ENCODE results near the gene TES. TPM values are rescaled to one million over a fixed set of nuclear protein-coding genes. Genes with fewer than 3 reads are reported as not detected.

TES gene
- polyA plus RNA-seq, 1 experiment, result 93.2 TPM

- no peaks in the 10 kb centered on the region for H3K36me3 ChIP-seq (ENCODE audit: control insufficient read depth, insufficient read depth, low read length)
- TF ChIP-seq CTCF (IDR thresholded peaks at IDR 0.05; ENCODE audit: insufficient read depth, low read depth, low read length), result no peak
- ChIA-PET CTCF (interaction anchor here (0.8 to 6.1 kb wide), 17 partner anchors 8 to 332 kb away, joined by 3 to 77 read pairs (median 6); partner anchors contain the start of gene CAV1), POLR2A (interaction anchor here (0.5 to 1.4 kb wide), 7 partner anchors 169 to 548 kb away, joined by 3 to 21 read pairs (median 7); no protein-coding TSS in a partner anchor)
- peak; percentile 37 for DNase-seq (ENCODE audit: low read depth)
- no peak overlapping the region for H3K4me3 ChIP-seq (ENCODE audit: low read depth, low read length)
- no peaks in the 10 kb centered on the region for H3K27me3 ChIP-seq (ENCODE audit: control insufficient read depth, insufficient read depth, low read length)
Measured at GRCh38 chr7:116259871-116260440, 49.6 kb downstream of the TES start.

DNA sequence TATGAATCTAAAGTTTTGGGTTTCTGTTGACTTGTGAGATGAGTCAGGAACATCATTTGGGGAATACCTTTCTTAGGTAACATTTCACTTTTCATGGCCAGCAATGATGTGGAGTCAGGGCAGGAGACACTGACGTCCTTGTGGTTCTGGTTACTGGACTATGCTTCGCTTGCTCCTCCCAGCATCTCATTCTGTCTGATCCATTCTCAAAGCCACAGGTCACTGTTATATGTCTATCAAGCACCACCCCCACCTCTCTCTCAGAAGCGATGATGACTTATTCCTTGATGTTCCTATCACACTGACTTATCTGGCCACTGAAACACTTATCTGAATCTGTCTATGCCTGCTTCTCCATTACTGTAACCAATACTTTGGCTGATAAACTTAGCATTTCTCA lies 51.6 kb downstream of the TES start:
- no peaks in the 10 kb centered on the region for H3K27me3 ChIP-seq (ENCODE audit: control insufficient read depth, insufficient read depth, low read length)
- no peaks in the 10 kb centered on the region for H3K36me3 ChIP-seq (ENCODE audit: control insufficient read depth, insufficient read depth, low read length)
- H3K4me3 ChIP-seq (ENCODE audit: low read depth, low read length), result no peak overlapping the region
- POLR2A ChIA-PET, result no interaction called here
- no peak for DNase-seq (ENCODE audit: low read depth)
- TF ChIP-seq CTCF (IDR thresholded peaks at IDR 0.05; ENCODE audit: insufficient read depth, low read depth, low read length), result no peak
- CTCF ChIA-PET, result interaction anchor here (5.5 kb wide), 1 partner anchor 265 kb away, joined by 56 read pairs; the partner anchor contains the start of gene CAV1

GRCh38 chr7:116265881-116266280 lies 55.5 kb downstream of the TES start:
- DNase-seq (ENCODE audit: low read depth), result no peak
- POLR2A ChIA-PET, result no interaction called here
- no peaks in the 10 kb centered on the region for H3K36me3 ChIP-seq (ENCODE audit: control insufficient read depth, insufficient read depth, low read length)
- TF ChIP-seq CTCF (IDR thresholded peaks at IDR 0.05; ENCODE audit: insufficient read depth, low read depth, low read length), result no peak
- H3K27me3 ChIP-seq (ENCODE audit: control insufficient read depth, insufficient read depth, low read length), result no peaks in the 10 kb centered on the region
- H3K4me3 ChIP-seq (ENCODE audit: low read depth, low read length), result no peak overlapping the region
- CTCF ChIA-PET, result interaction anchor here (0.6 to 1.7 kb wide), 2 partner anchors 260 to 326 kb away, joined by 3 to 6 read pairs; no protein-coding TSS in a partner anchor

DNA sequence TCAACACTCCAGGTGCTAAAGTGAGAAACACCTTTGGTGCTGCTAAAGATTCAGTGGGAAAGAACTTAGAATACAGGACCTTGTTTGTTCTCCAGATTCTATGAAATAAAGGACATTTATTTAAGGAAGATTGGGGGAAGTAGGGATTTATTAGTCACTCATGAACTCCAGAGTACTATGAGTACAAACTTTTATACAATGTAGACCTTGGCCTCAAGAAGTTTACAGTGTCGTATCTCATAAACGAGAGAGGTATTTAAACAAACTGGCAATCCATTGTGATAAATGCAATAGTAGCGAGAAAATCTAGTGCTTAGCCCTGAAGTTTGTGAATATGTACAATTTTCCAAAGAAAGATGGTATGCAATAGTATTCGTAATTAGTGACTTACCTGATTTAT lies 59.1 kb downstream of the TES start:
- Histone ChIP-seq H3K4me3 (ENCODE audit: low read depth, low read length) (no peak overlapping the region), H3K36me3 (ENCODE audit: control insufficient read depth, insufficient read depth, low read length) (no peaks in the 10 kb centered on the region), H3K27me3 (ENCODE audit: control insufficient read depth, insufficient read depth, low read length) (no peaks in the 10 kb centered on the region)
- ChIA-PET CTCF (no interaction called here), POLR2A (no interaction called here)
- no peak for DNase-seq (ENCODE audit: low read depth)
- TF ChIP-seq CTCF (IDR thresholded peaks at IDR 0.05; ENCODE audit: insufficient read depth, low read depth, low read length), result no peak

- Histone ChIP-seq H3K36me3 (ENCODE audit: control insufficient read depth, insufficient read depth, low read length) (no peaks in the 10 kb centered on the region), H3K4me3 (ENCODE audit: low read depth, low read length) (peak overlapping the region; percentile 11; the same call in 1 of the 2 replicates), H3K27me3 (ENCODE audit: control insufficient read depth, insufficient read depth, low read length) (no peaks in the 10 kb centered on the region)
- peak; percentile 71 for DNase-seq (ENCODE audit: low read depth)
- CTCF ChIA-PET, result interaction anchor here (0.7 to 3.2 kb wide), 7 partner anchors 13 to 320 kb away, joined by 3 to 15 read pairs (median 4); no protein-coding TSS in a partner anchor
- POLR2A ChIA-PET, result interaction anchor here (0.7 to 1.3 kb wide), 5 partner anchors 152 to 406 kb away, joined by 3 to 5 read pairs (median 4); no protein-coding TSS in a partner anchor
- TF ChIP-seq CTCF (IDR thresholded peaks at IDR 0.05; ENCODE audit: insufficient read depth, low read depth, low read length), result no peak
Measured at GRCh38 chr7:116271161-116271913, 61.0 kb downstream of the TES start.
